HG03159 (cell line): ENCODE results near the gene GOLGA6A.
"Not testable (repeated sequence)": the region's sequence is repeated elsewhere in the genome, so short reads cannot be mapped to it uniquely, and the experiment has no call there.

Experiments used
- ATAC-seq: cut with Tn5 transposase; IDR thresholded peaks from one replicate; pipeline ENCODE4 v1.9.1; 2021; ENCODE audit warnings: mild to moderate bottlenecking, moderate library complexity; ENCODE audit not compliant: unreplicated experiment

Gene GOLGA6A

DNA sequence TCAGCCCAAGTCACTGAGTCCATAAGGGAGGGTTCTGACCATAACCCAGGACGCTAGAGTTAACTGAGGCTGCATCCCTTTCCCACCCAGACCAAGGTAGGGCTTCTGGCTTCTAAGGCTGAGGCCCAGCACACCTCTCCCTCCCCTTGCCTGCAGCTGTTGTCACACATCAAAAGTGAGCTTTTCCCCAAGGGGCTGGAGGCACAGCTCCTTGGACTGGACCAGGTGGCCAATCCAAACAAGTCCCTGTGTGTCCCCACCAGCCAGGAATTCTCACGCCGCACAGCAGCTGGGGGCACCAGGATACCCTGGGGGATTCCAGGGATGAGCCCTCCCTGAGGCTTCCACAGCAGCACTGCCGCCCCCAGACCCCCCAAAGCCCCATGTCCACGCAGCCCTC is 25.8 kb upstream of the GOLGA6A start:
- no peak for ATAC-seq

- ATAC-seq, result peak; percentile 75
Measured at GRCh38 chr15:74099963-74100733, 17.8 kb upstream of the GOLGA6A start.

DNA sequence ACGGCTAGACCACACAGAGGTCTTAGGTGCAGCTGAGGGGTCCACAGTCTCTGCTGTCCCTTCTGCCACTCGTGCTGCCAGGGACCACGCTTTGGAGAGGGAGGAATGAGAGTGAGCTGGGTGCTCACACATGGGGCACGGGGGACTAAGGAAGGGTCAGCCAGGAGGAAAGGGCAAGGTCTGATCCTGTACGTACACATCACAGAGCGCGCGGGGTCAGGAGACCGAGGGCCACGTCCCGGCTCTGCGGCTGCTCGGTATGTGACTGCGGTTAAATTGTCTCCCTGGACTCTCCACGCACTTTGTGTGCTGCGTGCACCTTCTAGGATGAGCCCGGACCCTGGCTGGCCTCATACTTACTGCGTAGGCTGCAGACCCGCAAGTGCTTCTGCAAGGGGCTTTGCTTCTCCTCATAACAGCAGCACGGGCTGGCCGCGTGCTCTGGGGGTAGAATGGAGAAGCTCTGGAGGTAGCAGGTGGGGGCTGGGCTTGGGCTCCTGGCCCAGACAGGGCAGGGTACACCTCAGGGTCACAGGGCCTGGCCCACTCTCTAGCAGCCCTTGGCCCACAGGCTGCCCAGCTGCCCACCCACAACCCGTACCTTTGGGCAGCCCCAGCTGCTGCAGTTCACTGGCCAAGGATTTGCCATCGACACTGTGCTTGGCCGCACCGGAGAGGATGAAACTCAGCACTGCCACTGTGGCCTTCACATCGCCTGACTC is 14.6 kb upstream of the GOLGA6A start:
- ATAC-seq, result not testable (repeated sequence)

GRCh38 chr15:74095610-74096009 is 13.3 kb upstream of the GOLGA6A start:
- ATAC-seq, result not testable (repeated sequence)

DNA sequence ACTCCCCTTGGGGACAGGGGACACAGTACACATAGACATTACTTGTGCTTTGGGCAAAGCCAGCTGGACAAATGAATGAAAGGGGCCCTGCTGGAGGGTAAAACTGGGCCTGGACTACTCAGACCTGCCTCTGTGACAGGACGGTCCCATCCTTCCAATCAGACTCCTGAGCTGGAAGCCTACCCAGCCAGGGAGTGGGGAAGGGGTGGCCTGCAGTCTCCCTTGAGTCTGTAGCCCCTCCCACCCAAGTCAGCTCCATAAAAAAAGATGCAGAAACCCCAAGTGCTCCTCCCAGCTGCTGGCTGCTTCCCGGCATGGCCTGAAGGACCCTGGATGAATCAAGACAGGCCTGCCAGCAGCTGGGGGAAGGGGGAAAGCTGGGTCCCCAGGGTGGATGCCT is 12.2 kb upstream of the GOLGA6A start:
- ATAC-seq, result not testable (repeated sequence)

DNA sequence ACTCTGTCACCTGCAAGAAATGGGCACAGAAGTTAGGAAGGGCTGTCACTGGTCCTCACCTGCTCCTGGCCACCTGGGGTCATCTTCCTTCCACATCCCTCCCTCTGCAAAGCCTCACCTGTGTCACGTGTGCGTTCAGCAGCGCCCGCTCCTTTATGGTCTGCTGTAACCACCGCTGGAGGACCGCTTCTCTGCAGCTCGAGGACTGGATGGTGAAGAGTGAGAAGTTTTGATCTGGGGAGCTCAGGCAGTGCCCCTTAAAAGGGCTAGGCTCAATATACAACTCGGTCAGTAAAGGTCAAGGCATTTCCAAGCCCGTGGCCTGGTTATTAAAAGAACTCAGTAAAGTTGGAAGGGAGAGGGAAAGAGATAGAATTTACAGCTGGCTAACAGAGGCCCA is 6.6 kb downstream of the GOLGA6A start:
- ATAC-seq, result not testable (repeated sequence)

- not testable (repeated sequence) for ATAC-seq
Measured at GRCh38 chr15:74072614-74073337, 9.6 kb downstream of the GOLGA6A start.

GRCh38 chr15:74072132-74072531 is 10.2 kb downstream of the GOLGA6A start:
- ATAC-seq, result not testable (repeated sequence)

DNA sequence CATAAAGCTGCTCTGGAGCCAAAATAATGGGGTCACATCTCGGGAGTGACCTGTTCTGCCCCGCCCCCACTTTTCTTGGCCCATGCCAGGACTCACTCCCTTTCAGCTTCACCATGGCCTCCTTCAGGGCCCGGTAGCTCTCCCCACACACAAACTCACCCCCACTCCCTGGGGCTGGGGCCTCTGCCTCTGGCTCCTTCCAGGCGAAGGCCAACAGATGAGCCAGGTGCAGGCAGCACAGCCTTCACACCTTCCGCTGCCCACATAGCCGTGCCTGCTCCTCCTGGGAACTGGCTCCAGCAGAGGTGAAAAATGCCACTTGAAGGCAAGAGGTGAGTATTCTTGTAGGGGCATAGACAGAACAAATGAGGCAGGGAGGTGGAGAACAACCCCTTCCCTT is 10.7 kb downstream of the GOLGA6A start:
- ATAC-seq, result not testable (repeated sequence)

DNA sequence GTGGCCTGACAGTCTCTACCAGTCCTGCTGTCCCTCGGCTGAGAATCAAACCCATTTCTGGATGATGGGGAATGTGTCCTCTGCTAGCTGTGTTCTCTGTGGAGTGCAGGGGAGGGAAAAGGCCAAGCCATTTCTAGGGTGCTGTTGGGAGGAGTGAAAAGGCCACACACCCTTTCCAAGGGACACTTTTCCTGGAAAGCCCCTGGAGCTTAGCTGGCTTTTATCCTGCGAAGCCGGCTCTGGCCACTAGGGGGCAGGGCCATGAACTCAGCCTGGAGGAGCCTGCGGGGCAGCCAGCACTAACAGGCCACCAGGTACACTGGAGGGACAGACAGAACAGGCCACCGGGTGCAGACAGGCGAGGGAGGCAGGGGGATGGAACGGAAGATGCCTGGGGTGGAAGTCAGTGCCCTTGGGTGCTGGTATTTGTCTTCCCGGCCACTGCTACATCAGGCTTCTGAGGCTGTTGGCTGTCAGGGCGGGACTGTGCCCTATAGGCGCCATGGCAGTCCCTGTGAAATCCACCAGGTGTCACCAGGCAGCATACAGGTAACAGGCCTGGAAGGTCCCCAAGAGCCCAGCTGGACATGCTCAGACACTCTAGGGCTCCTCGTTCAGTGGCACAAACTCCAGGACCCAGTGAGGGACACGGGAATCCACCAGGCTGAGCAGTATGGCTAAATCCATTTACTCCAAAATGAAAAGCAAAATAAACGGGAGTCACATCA is 16.5 kb downstream of the GOLGA6A start:
- ATAC-seq, result not testable (repeated sequence)

GRCh38 chr15:74064822-74065221 is 17.5 kb downstream of the GOLGA6A start:
- ATAC-seq, result not testable (repeated sequence)

- ATAC-seq, result not testable (repeated sequence)
Measured at GRCh38 chr15:74064183-74064582, 18.2 kb downstream of the GOLGA6A start.

DNA sequence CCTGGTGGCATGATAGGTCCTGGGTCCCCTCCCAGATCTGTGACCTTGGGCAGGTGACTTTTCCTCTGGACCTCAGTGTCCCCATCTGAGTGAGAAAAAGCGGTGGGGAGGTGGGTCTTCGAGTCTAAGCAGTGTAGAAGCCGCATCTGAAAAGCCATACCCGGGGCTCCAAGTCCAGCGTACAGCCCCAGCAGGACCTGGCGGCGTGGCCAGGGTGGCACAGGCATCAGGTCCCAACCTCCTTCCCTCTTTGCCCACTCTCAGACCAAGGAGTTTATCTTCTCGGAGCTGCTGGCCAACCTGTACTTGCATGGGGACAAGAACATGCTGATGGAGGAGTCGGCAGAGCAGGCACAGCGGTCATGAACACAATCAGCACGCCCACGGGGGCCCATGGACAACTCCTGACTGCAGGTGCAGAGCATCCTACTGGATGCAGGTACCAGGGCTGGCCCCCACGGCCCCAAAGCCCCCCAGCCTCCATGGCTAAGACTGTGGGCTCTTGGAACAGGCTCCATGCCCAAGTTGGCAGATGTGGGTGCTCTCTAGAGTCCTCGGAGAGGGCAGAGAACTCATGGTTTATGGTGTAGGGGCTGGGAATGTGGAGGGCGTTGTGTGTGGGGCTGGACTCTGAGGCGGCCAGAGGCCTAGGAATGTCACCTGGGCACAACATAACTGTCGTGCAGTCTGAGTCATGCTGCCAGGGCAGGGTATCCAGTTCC is 18.8 kb downstream of the GOLGA6A start:
- not testable (repeated sequence) for ATAC-seq

GRCh38 chr15:74062671-74063070 is 19.7 kb downstream of the GOLGA6A start:
- no peak for ATAC-seq

DNA sequence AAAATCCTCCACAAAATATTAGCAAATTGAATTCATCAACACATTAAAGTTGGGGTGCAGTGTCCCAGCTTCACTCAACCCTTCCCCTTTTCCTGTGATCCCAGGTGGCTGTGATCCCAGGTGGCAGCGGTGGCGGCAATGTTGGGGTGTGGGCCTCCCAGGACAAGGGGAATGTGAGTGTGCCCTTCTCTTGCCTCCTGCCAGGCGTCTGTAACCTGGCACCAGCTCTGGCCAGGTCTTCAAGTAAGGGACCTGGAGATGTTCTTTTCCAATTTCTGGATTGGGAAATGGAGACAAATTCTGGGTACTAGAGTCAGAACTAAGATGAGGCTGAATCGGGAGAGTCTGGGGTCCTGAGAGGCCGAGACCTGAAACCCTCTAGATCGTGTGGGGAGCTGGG is 20.1 kb downstream of the GOLGA6A start:
- ATAC-seq, result no peak

DNA sequence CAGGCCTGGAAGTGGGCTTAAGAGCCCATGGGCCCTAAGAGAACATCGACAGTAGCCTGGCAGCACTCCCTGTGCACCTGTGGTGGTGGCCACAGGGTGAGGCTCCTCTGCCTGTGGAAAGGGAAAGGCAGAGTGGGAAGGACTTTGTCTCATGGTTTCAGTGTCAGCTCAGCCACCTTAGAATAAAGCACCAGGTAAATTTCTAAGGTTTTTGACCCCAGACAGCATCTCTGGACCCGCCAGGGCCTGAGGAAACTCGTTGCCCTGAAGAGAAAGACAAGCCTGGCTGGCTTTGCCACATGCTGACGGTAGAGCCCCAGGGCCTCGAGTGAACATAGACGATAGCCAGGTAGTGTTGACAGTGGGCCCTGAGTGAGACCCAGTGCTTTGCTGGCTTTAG is 22.1 kb downstream of the GOLGA6A start:
- no peak for ATAC-seq

GRCh38 chr15:74059050-74059833 is 23.1 kb downstream of the GOLGA6A start:
- not testable (repeated sequence) for ATAC-seq

- not testable (repeated sequence) for ATAC-seq
Measured at GRCh38 chr15:74056330-74056729, 26.0 kb downstream of the GOLGA6A start.

DNA sequence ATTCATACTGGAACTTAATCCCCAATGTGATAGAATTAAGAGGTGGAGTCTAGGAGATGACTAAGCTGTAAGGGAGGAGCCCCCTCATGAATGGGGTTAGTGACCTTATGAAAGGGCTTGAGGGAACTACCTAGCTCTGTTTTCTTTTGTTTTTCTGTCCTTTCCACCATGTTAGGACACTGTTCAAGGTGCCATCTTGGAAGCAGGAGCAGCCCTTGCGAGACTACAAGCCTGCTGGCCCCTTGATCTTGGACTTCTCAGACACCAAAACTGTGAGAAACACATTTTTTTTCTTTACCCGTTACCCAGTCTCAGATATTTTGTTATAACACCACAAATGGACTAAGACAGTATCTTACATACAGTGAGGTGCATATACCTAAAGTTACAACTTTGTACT is 26.5 kb downstream of the GOLGA6A start:
- no peak for ATAC-seq
